Dermis microvascular lymphatic vessel endothelial cell (primary cell): ENCODE data around the gene SIPA1. TPM values are rescaled to one million over a fixed set of nuclear protein-coding genes. Genes with fewer than 3 reads are reported as not detected.
A peak's percentile ranks its signal among the peaks of the same experiment; 100 is the strongest.

Experiments used
- DNase-seq, 2 donors: peaks; one replicate each; pipeline versions ENCODE4 v3.0.0 to v3.0.0-alpha.2; 2010; ENCODE audit warnings: low read depth in 2 of 2
- total RNA-seq: library from RNA; depleted of rRNA; stranded (reverse); fragments of >200 nt; gene quantifications from 2 replicates; pipeline ENCODE4 v1.2.1, GENCODE V29; 2014

SIPA1 gene
- total RNA-seq, 1 donor from 2014 or later = 54.0 TPM

- no peak for DNase-seq
These were observed 4.2 kb downstream of the SIPA1 start for GRCh38 chr11:65642014-65642671.

GRCh38 chr11:65643971-65644370 is 6.1 kb downstream of the SIPA1 start:
- DNase-seq = no peak

GRCh38 chr11:65644837-65645236 is 6.9 kb downstream of the SIPA1 start:
- no peak for DNase-seq

- DNase-seq = no peak
These were observed 7.8 kb downstream of the SIPA1 start for GRCh38 chr11:65645710-65646109.

GRCh38 chr11:65646288-65646957 is 8.5 kb downstream of the SIPA1 start:
- no peak for DNase-seq

GRCh38 chr11:65646958-65647701 is 9.2 kb downstream of the SIPA1 start:
- no peak for DNase-seq

- no peak for DNase-seq
These were observed 11.1 kb downstream of the SIPA1 start for GRCh38 chr11:65648997-65649493.

- no peak for DNase-seq
These were observed 12.0 kb downstream of the SIPA1 start for GRCh38 chr11:65649656-65650546.

- no peak for DNase-seq
These were observed 12.8 kb downstream of the SIPA1 start for GRCh38 chr11:65650547-65651338.

- DNase-seq = no peak
These were observed 13.4 kb downstream of the SIPA1 start for GRCh38 chr11:65651339-65651588.

- peak in 1 of 2 donors; percentile 26 for DNase-seq
These were observed 13.9 kb downstream of the SIPA1 start for GRCh38 chr11:65651589-65652510.

GRCh38 chr11:65652511-65653228 is 14.8 kb downstream of the SIPA1 start:
- peak; percentile 85 to 93 for DNase-seq

- DNase-seq = peak; percentile 57 to 58
These were observed 15.6 kb downstream of the SIPA1 start for GRCh38 chr11:65653229-65654225.

- no peak for DNase-seq
These were observed 16.8 kb downstream of the SIPA1 start for GRCh38 chr11:65654375-65655349.

- peak in 1 of 2 donors; percentile 1 for DNase-seq
These were observed 17.9 kb downstream of the SIPA1 start for GRCh38 chr11:65655570-65656332.

GRCh38 chr11:65657426-65657825 is 19.5 kb downstream of the SIPA1 start:
- DNase-seq = no peak
